Measurements from ENCODE around the gene TRABD. TPM values are rescaled to one million over a fixed set of nuclear protein-coding genes. Genes with fewer than 3 reads are reported as not detected.

Gene TRABD
- polyA plus RNA-seq, 1 donor from 2014 or later: 31.8 TPM

GRCh38 chr22:50179937-50180726 is 5.6 kb upstream of the TRABD start:
- TF ChIP-seq RAD21 (conservative IDR thresholded peaks at IDR 0.05): no peak
- TF ChIP-seq REST (IDR thresholded peaks at IDR 0.05; ENCODE audit: borderline replicate concordance): no peak
- no peak for TF ChIP-seq EP300 (conservative IDR thresholded peaks at IDR 0.05; ENCODE audit: poor library complexity, severe bottlenecking)
- no peak for TF ChIP-seq TAF1 (IDR thresholded peaks at IDR 0.05; ENCODE audit: low read depth)
- TF ChIP-seq MXI1 (conservative IDR thresholded peaks at IDR 0.05; ENCODE audit: poor library complexity, severe bottlenecking): no peak
- TF ChIP-seq EZH2 (IDR thresholded peaks at IDR 0.05; ENCODE audit: borderline replicate concordance, insufficient read depth, low read length, poor library complexity, severe bottlenecking): no peak
- TF ChIP-seq POLR2AphosphoS5 (IDR thresholded peaks at IDR 0.05): no peak
- no peak for TF ChIP-seq CTCF (IDR thresholded peaks at IDR 0.05; ENCODE audit: poor library complexity, severe bottlenecking)
- no peak for TF ChIP-seq SMC3 (conservative IDR thresholded peaks at IDR 0.05; ENCODE audit: poor library complexity)
- Histone ChIP-seq H3K4me3 (ENCODE audit: low read length) (no peak overlapping the region), H3K79me2 (replicated peaks; ENCODE audit: insufficient read depth, low read length) (no peaks in the 10 kb centered on the region), H4K20me1 (ENCODE audit: insufficient read depth) (no peaks in the 10 kb centered on the region), H3K27ac (ENCODE audit: low read length) (no peak overlapping the region), H3K4me2 (ENCODE audit: low read length) (no peak overlapping the region), H2AFZ (ENCODE audit: low read depth, low read length) (no peak overlapping the region), H3F3A (ENCODE audit: insufficient read depth, low read length, poor library complexity, severe bottlenecking) (no peaks in the 10 kb centered on the region), H3K9ac (ENCODE audit: low read length) (no peak overlapping the region), H3K9me2 (ENCODE audit: insufficient read depth, low read length) (no peaks in the 10 kb centered on the region), H3K9me3 (ENCODE audit: low read length) (no peaks in the 10 kb centered on the region), H3K27me3 (ENCODE audit: insufficient read depth, low read depth, low read length) (no peaks in the 10 kb centered on the region), H3K36me3 (ENCODE audit: insufficient read depth, low read length) (no peaks in the 10 kb centered on the region)

- no peaks in the 10 kb centered on the region for H3K27me3 ChIP-seq (ENCODE audit: insufficient read depth, low read depth, low read length)
- H2AFZ ChIP-seq (ENCODE audit: low read depth, low read length): no peak overlapping the region
- H4K20me1 ChIP-seq (ENCODE audit: insufficient read depth): no peaks in the 10 kb centered on the region
- H3K4me2 ChIP-seq (ENCODE audit: low read length): no peak overlapping the region
- H3K9me3 ChIP-seq (ENCODE audit: low read length): no peaks in the 10 kb centered on the region
- H3K9me2 ChIP-seq (ENCODE audit: insufficient read depth, low read length): no peaks in the 10 kb centered on the region
- no peaks in the 10 kb centered on the region for H3K79me2 ChIP-seq (replicated peaks; ENCODE audit: insufficient read depth, low read length)
- no peak overlapping the region for H3K4me3 ChIP-seq (ENCODE audit: low read length)
- no peak for TF ChIP-seq MXI1 (conservative IDR thresholded peaks at IDR 0.05; ENCODE audit: poor library complexity, severe bottlenecking)
- TF ChIP-seq CTCF (IDR thresholded peaks at IDR 0.05; ENCODE audit: poor library complexity, severe bottlenecking): no peak
- TF ChIP-seq TAF1 (IDR thresholded peaks at IDR 0.05; ENCODE audit: low read depth): no peak
- no peak for TF ChIP-seq EP300 (conservative IDR thresholded peaks at IDR 0.05; ENCODE audit: poor library complexity, severe bottlenecking)
- no peak for TF ChIP-seq SMC3 (conservative IDR thresholded peaks at IDR 0.05; ENCODE audit: poor library complexity)
- TF ChIP-seq REST (IDR thresholded peaks at IDR 0.05; ENCODE audit: borderline replicate concordance): no peak
- no peak for TF ChIP-seq RAD21 (conservative IDR thresholded peaks at IDR 0.05)
- TF ChIP-seq EZH2 (IDR thresholded peaks at IDR 0.05; ENCODE audit: borderline replicate concordance, insufficient read depth, low read length, poor library complexity, severe bottlenecking): no peak
- no peak for TF ChIP-seq POLR2AphosphoS5 (IDR thresholded peaks at IDR 0.05)
- no peak overlapping the region for H3K27ac ChIP-seq (ENCODE audit: low read length)
- H3K9ac ChIP-seq (ENCODE audit: low read length): no peak overlapping the region
- H3K36me3 ChIP-seq (ENCODE audit: insufficient read depth, low read length): no peaks in the 10 kb centered on the region
- no peaks in the 10 kb centered on the region for H3F3A ChIP-seq (ENCODE audit: insufficient read depth, low read length, poor library complexity, severe bottlenecking)
These were observed 4.8 kb upstream of the TRABD start for GRCh38 chr22:50180727-50181521.

All from neural cell (in vitro differentiated cells).